ENCODE measurements around the gene AGBL4. TPM values are rescaled to one million over a fixed set of nuclear protein-coding genes. Genes with fewer than 3 reads are reported as not detected.

The AGBL4 gene
- total RNA-seq, 2 experiments from 2014 or later: not detected

DNA sequence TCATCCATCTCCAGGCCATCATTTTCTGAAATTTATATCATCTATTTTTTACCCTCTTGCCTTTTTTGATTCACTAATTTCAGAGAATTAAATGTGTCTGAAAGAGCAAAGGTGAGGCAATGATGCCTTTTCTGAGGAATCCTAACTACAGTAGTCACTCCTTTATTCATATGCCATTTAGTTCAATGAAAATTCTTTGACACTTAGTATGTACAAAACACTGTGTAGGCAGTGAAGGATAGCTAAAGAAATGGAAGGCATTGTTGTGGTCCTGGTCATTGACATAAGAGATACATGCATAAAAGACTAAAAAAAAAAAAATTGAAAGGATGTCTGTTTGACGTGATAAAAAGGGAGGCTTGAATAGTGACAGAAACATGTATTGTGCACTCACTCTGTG is 1075.2 kb downstream of the AGBL4 start:
- no peaks in the 10 kb centered on the region for H3K4me1 Mint-ChIP-seq (ENCODE audit: low read depth)
- H3K9me3 Mint-ChIP-seq: no peaks in the 10 kb centered on the region
- no peaks in the 10 kb centered on the region for H3K36me3 Mint-ChIP-seq (ENCODE audit: low read depth)
- no peak for DNase-seq
- H3K27ac Mint-ChIP-seq: no peak overlapping the region
- CTCF ChIA-PET: no interaction called here
- peaks cover 16% of the 10 kb centered on the region for H3K27me3 Mint-ChIP-seq (ENCODE audit: low read depth)
- H3K4me3 Mint-ChIP-seq: no peak overlapping the region
- intact Hi-C loops (cut with micrococcal nuclease): no loop called here

DNA sequence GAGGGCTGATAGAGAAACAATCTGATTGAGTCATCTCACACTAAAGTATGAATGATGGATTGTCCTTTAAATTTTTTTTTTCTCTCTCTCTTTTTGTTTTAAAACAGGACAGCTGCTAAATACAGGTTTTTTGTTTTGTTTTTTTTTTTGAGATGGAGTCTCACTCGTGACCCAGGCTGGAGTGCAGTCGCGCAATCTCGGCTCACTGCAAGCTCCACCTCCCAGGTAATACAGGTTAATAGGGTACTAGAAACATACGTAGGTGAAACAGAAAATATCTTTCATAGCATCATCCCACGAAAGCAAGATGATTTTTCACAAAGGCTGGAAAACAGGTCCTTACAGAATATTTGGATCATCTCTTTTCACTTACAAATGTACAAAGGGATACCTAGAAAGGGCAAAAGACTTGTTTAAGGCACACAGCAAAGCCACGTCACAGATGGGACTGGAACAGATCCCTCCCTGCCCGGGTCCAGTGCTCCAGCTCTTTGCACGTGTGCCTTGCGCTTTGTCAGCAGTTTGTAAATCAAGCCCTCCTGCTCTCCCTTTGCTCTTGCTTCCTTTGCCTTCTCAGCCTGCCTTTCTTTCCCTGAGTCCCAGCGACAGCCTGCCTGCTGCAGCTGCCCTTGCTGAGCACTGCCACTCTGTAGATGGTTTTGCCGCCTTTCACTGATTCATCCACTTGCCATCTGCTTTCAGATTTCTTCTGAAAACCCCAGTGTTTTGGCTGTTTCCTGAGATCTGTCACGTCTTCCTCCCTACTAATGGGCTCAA is 1075.8 kb downstream of the AGBL4 start:
- Mint-ChIP-seq H3K27ac (no peak overlapping the region), H3K9me3 (no peaks in the 10 kb centered on the region), H3K36me3 (ENCODE audit: low read depth) (no peaks in the 10 kb centered on the region), H3K4me3 (no peak overlapping the region), H3K27me3 (ENCODE audit: low read depth) (peaks cover 17% of the 10 kb centered on the region), H3K4me1 (ENCODE audit: low read depth) (no peaks in the 10 kb centered on the region)
- CTCF ChIA-PET: no interaction called here
- intact Hi-C loops (cut with micrococcal nuclease): no loop called here
- no peak for DNase-seq

DNA sequence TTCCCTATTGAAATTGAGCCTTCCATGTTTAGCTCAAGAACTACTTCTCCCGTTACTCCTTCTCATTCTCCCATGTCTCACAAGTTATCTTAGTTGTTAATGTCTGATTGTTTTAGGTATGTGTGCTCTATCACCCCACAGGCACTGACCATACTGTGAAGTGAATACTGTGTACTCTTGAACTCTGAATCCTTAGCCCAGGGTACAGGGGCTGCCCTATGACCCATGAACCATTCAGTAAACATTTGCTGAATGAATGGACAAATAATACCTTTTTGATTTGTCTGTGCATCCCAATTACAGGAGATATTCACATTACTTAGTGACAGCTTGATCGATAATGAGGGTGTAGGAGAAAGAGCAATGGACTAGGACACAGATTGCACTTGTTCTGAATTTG is 1077.7 kb downstream of the AGBL4 start:
- intact Hi-C loops (cut with micrococcal nuclease): no loop called here
- H3K27ac Mint-ChIP-seq: no peak overlapping the region
- H3K36me3 Mint-ChIP-seq (ENCODE audit: low read depth): no peaks in the 10 kb centered on the region
- no peak overlapping the region for H3K4me3 Mint-ChIP-seq
- DNase-seq: no peak
- CTCF ChIA-PET: no interaction called here
- H3K27me3 Mint-ChIP-seq (ENCODE audit: low read depth): peaks cover 13% of the 10 kb centered on the region
- H3K9me3 Mint-ChIP-seq: no peaks in the 10 kb centered on the region
- no peaks in the 10 kb centered on the region for H3K4me1 Mint-ChIP-seq (ENCODE audit: low read depth)

DNA sequence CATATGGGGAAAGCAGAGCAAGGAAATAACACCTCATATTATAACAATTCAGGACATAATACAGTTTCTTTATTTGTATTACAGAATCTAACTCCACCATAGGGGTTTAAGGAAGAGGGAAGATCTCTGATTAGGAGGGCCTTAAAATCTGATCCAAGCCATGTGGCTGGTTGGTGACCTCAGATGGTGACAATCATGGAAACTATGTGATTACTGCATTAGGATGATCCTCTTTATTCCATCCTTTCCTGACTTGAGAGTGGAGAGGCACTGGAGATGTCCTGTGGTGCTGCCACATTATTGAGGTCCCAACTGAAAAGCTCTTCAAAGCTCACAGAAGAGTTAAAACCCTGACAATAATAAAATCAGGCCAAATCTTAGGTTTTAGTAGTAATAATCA is 1078.9 kb downstream of the AGBL4 start:
- no peak for DNase-seq
- Mint-ChIP-seq H3K4me3 (no peak overlapping the region), H3K27me3 (ENCODE audit: low read depth) (peaks cover 13% of the 10 kb centered on the region), H3K27ac (no peak overlapping the region), H3K36me3 (ENCODE audit: low read depth) (no peaks in the 10 kb centered on the region), H3K4me1 (ENCODE audit: low read depth) (no peaks in the 10 kb centered on the region), H3K9me3 (no peaks in the 10 kb centered on the region)
- CTCF ChIA-PET: no interaction called here
- intact Hi-C loops (cut with micrococcal nuclease): no loop called here

GRCh38 chr1:48943826-48944225 is 1079.9 kb downstream of the AGBL4 start:
- Mint-ChIP-seq H3K4me1 (ENCODE audit: low read depth) (no peaks in the 10 kb centered on the region), H3K36me3 (ENCODE audit: low read depth) (no peaks in the 10 kb centered on the region), H3K27me3 (ENCODE audit: low read depth) (peaks cover 10% of the 10 kb centered on the region), H3K4me3 (no peak overlapping the region), H3K9me3 (no peaks in the 10 kb centered on the region), H3K27ac (no peak overlapping the region)
- intact Hi-C loops (cut with micrococcal nuclease): no loop called here
- CTCF ChIA-PET: no interaction called here
- DNase-seq: no peak

GRCh38 chr1:48943393-48943792 is 1080.4 kb downstream of the AGBL4 start:
- Mint-ChIP-seq H3K36me3 (ENCODE audit: low read depth) (no peaks in the 10 kb centered on the region), H3K4me3 (no peak overlapping the region), H3K27ac (no peak overlapping the region), H3K27me3 (ENCODE audit: low read depth) (peaks cover 7% of the 10 kb centered on the region), H3K4me1 (ENCODE audit: low read depth) (no peaks in the 10 kb centered on the region), H3K9me3 (no peaks in the 10 kb centered on the region)
- DNase-seq: no peak
- CTCF ChIA-PET: no interaction called here
- intact Hi-C loops (cut with micrococcal nuclease): no loop called here

- peaks cover 5% of the 10 kb centered on the region for H3K27me3 Mint-ChIP-seq (ENCODE audit: low read depth)
- H3K4me3 Mint-ChIP-seq: no peak overlapping the region
These were observed 1082.6 kb downstream of the AGBL4 start for GRCh38 chr1:48940962-48941732.

DNA sequence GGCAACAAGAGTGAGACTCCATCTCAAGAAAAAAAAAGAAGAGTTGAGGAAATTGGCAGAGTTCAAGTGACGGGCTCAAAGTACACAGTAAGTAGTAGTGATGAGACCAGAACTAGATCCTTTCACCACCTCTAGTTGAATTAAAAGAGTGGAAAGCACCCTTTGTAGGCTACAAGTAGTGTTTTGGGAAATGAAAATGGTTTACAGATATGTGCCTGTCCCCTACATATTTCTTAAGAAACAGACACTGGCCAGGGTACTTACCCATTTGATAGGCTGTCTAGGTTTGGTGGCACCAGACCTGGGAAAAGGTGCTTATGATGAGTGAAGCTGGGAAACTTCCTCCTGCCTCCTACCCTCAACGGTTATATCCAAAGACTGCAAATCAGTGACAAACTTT is 1083.4 kb downstream of the AGBL4 start:
- DNase-seq: no peak
- Mint-ChIP-seq H3K4me3 (no peak overlapping the region), H3K9me3 (no peaks in the 10 kb centered on the region), H3K27ac (no peak overlapping the region), H3K27me3 (ENCODE audit: low read depth) (peaks cover 5% of the 10 kb centered on the region), H3K36me3 (ENCODE audit: low read depth) (no peaks in the 10 kb centered on the region), H3K4me1 (ENCODE audit: low read depth) (no peaks in the 10 kb centered on the region)
- CTCF ChIA-PET: interaction anchor here (0.6 kb wide), 1 partner anchor 283 kb away, joined by 3 read pairs; no protein-coding TSS in a partner anchor
- intact Hi-C loops (cut with micrococcal nuclease): no loop called here

More at GRCh38 chr1:48940962-48941732, 1082.6 kb downstream of the AGBL4 start:
- intact Hi-C loops (cut with micrococcal nuclease): no loop called here
- CTCF ChIA-PET: interaction anchor here (0.6 kb wide), 1 partner anchor 282 kb away, joined by 3 read pairs; no protein-coding TSS in a partner anchor
- Mint-ChIP-seq H3K36me3 (ENCODE audit: low read depth) (no peaks in the 10 kb centered on the region), H3K4me1 (ENCODE audit: low read depth) (no peaks in the 10 kb centered on the region), H3K9me3 (no peaks in the 10 kb centered on the region), H3K27ac (no peak overlapping the region)
- no peak for DNase-seq

- no peak for DNase-seq
- CTCF ChIA-PET: no interaction called here
- Mint-ChIP-seq H3K36me3 (ENCODE audit: low read depth) (no peaks in the 10 kb centered on the region), H3K4me3 (no peak overlapping the region), H3K27ac (no peak overlapping the region), H3K4me1 (ENCODE audit: low read depth) (no peaks in the 10 kb centered on the region), H3K9me3 (no peaks in the 10 kb centered on the region), H3K27me3 (ENCODE audit: low read depth) (peaks cover 5% of the 10 kb centered on the region)
- intact Hi-C loops (cut with micrococcal nuclease): no loop called here
These were observed 1083.9 kb downstream of the AGBL4 start for GRCh38 chr1:48939828-48940227.

- intact Hi-C loops (cut with micrococcal nuclease): no loop called here
- no peaks in the 10 kb centered on the region for H3K4me1 Mint-ChIP-seq (ENCODE audit: low read depth)
- CTCF ChIA-PET: no interaction called here
- no peak overlapping the region for H3K27ac Mint-ChIP-seq
- H3K9me3 Mint-ChIP-seq: no peaks in the 10 kb centered on the region
- H3K36me3 Mint-ChIP-seq (ENCODE audit: low read depth): no peaks in the 10 kb centered on the region
- peaks cover 5% of the 10 kb centered on the region for H3K27me3 Mint-ChIP-seq (ENCODE audit: low read depth)
- no peak for DNase-seq
- H3K4me3 Mint-ChIP-seq: no peak overlapping the region
These were observed 1084.7 kb downstream of the AGBL4 start for GRCh38 chr1:48939042-48939441.

GRCh38 chr1:48937732-48938131 is 1086.0 kb downstream of the AGBL4 start:
- no peak overlapping the region for H3K27ac Mint-ChIP-seq
- no peaks in the 10 kb centered on the region for H3K9me3 Mint-ChIP-seq
- H3K4me3 Mint-ChIP-seq: no peak overlapping the region
- CTCF ChIA-PET: no interaction called here
- no peaks in the 10 kb centered on the region for H3K4me1 Mint-ChIP-seq (ENCODE audit: low read depth)
- H3K36me3 Mint-ChIP-seq (ENCODE audit: low read depth): no peaks in the 10 kb centered on the region
- peaks cover 4% of the 10 kb centered on the region for H3K27me3 Mint-ChIP-seq (ENCODE audit: low read depth)
- DNase-seq: no peak
- intact Hi-C loops (cut with micrococcal nuclease): no loop called here

DNA sequence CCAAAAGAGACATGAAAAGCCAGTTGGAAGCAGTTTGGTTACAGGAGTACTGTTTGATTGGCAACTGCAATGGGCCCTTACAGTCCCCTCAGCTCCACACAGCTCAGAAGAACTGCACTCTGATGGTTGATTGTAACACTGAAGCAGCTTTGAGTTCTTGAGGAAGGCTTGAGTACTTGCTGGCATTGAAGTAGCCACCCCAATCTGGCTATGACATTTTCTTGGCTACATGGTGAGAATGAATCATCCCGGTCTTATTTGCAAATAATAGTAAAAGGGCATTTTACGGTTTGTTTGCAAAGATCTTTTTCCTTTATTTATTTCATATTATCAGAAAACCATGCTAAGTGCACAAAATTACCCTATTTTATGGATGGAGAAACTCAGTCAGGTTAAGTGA is 1087.3 kb downstream of the AGBL4 start:
- H3K4me3 Mint-ChIP-seq: no peak overlapping the region
- CTCF ChIA-PET: no interaction called here

DNA sequence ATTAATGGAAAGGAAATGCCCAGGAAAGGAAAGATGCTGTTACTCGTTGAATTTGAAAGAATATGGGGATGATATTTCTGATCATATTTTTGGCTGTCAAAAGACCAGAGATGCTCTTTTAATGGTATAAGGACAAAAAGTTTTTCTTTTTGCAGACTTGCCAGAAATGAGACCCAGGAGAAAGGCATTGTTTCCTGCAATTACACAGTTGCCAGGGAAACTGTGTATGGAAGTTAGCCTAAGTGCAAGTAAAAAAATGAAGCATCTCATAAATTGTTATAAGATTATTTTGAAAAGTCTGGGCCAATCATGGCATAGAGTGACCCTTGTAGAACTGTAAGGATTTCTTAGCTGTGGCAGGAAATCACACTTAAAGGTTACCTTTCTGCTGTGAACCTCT is 1091.4 kb downstream of the AGBL4 start:
- CTCF ChIA-PET: no interaction called here
- DNase-seq: no peak
- H3K4me1 Mint-ChIP-seq (ENCODE audit: low read depth): no peaks in the 10 kb centered on the region
- intact Hi-C loops (cut with micrococcal nuclease): no loop called here
- H3K27ac Mint-ChIP-seq: no peak overlapping the region
- H3K36me3 Mint-ChIP-seq (ENCODE audit: low read depth): no peaks in the 10 kb centered on the region
- peaks cover 7% of the 10 kb centered on the region for H3K27me3 Mint-ChIP-seq (ENCODE audit: low read depth)
- H3K4me3 Mint-ChIP-seq: no peak overlapping the region
- peaks cover 1% of the 10 kb centered on the region for H3K9me3 Mint-ChIP-seq

More for the DNA sequence above, 1087.3 kb downstream of the AGBL4 start:
- Mint-ChIP-seq H3K9me3 (no peaks in the 10 kb centered on the region), H3K27ac (no peak overlapping the region), H3K4me1 (ENCODE audit: low read depth) (no peaks in the 10 kb centered on the region), H3K36me3 (ENCODE audit: low read depth) (no peaks in the 10 kb centered on the region), H3K27me3 (ENCODE audit: low read depth) (peaks cover 4% of the 10 kb centered on the region)
- no peak for DNase-seq
- intact Hi-C loops (cut with micrococcal nuclease): no loop called here

All from activated naive CD4-positive, alpha-beta T cell treated with anti-CD3 and anti-CD28 coated beads for 36 hours (primary cell).